HepG2 (cell line): Measurements from ENCODE around the gene HMGN1. TPM values are rescaled to one million over a fixed set of nuclear protein-coding genes. Genes with fewer than 3 reads are reported as not detected.

ENCODE experiments used
- CTCF ChIP-seq: sonication (generic); formaldehyde crosslinking; IDR thresholded peaks from 2 replicates; pipeline ENCODE4 v1.5.0; 2020; ENCODE audit warnings: mild to moderate bottlenecking, missing genetic modification reagents, moderate library complexity
- HDAC1 ChIP-seq: sonication (generic); formaldehyde crosslinking; IDR thresholded peaks from 2 replicates; pipeline ENCODE4 v1.5.1; 2020; ENCODE audit warnings: mild to moderate bottlenecking, missing genetic modification reagents
- KAT2B ChIP-seq: fragments of 150-350 bp; IDR thresholded peaks from 2 replicates; pipeline ENCODE4 v1.6.1; 2014; ENCODE audit warnings: low read depth, low read length, borderline replicate concordance
- MTERF4 ChIP-seq: sonication (generic); formaldehyde crosslinking; IDR thresholded peaks from 2 replicates; pipeline ENCODE4 v1.8.0; 2023; ENCODE audit warnings: mild to moderate bottlenecking, missing genetic modification reagents
- NFE2 ChIP-seq: sonication (generic); formaldehyde crosslinking; IDR thresholded peaks from 2 replicates; pipeline ENCODE4 v1.4.0; 2020; ENCODE audit warnings: missing genetic modification reagents
- NFE2L1 ChIP-seq: sonication (generic); formaldehyde crosslinking; IDR thresholded peaks from 2 replicates; pipeline ENCODE4 v1.4.0; 2020; ENCODE audit warnings: missing genetic modification reagents, mild to moderate bottlenecking, borderline replicate concordance
- PAX8 ChIP-seq: sonication (generic); formaldehyde crosslinking; IDR thresholded peaks from 2 replicates; pipeline ENCODE4 v1.8.0; 2022; ENCODE audit warnings: mild to moderate bottlenecking, missing genetic modification reagents, borderline replicate concordance
- PCBP1 ChIP-seq: fragments of 200-400 bp; formaldehyde crosslinking; IDR thresholded peaks from 2 replicates; pipeline ENCODE4 v1.6.1; 2017; ENCODE audit warnings: mild to moderate bottlenecking, low read depth, low read length, borderline replicate concordance
- PCBP2 ChIP-seq: fragments of 200-400 bp; formaldehyde crosslinking; optimal IDR thresholded peaks from 2 replicates; pipeline ENCODE3; 2018; ENCODE audit warnings: low read length, low read depth; ENCODE audit not compliant: poor library complexity, severe bottlenecking
- PHF8 ChIP-seq: sonication (generic); formaldehyde crosslinking; IDR thresholded peaks from 2 replicates; pipeline ENCODE4 v1.5.0; 2020; ENCODE audit warnings: missing genetic modification reagents
- PITX1 ChIP-seq: sonication (generic); formaldehyde crosslinking; IDR thresholded peaks from 2 replicates; pipeline ENCODE4 v1.5.1; 2020; ENCODE audit warnings: mild to moderate bottlenecking, missing genetic modification reagents
- PRPF4 ChIP-seq: fragments of 200-400 bp; formaldehyde crosslinking; IDR thresholded peaks from 2 replicates; pipeline ENCODE4 v1.6.1; 2016; ENCODE audit warnings: low read length, low read depth; ENCODE audit not compliant: poor library complexity, severe bottlenecking
- RBAK ChIP-seq: sonication (generic); formaldehyde crosslinking; IDR thresholded peaks from 2 replicates; pipeline ENCODE4 v1.5.1; 2020; ENCODE audit warnings: mild to moderate bottlenecking, missing genetic modification reagents
- SAP130 ChIP-seq: IDR thresholded peaks from 2 replicates; pipeline ENCODE4 v1.6.1; 2016; ENCODE audit warnings: low read depth
- SYNCRIP ChIP-seq: fragments of 200-400 bp; formaldehyde crosslinking; IDR thresholded peaks from 2 replicates; pipeline ENCODE4 v1.6.1; 2018; ENCODE audit warnings: mild to moderate bottlenecking, low read depth, low read length; ENCODE audit not compliant: insufficient read depth
- ZNF12 ChIP-seq: sonication (generic); formaldehyde crosslinking; IDR thresholded peaks from 2 replicates; pipeline ENCODE4 v1.5.0; 2020; ENCODE audit warnings: missing genetic modification reagents
- ZNF142 ChIP-seq: sonication (generic); formaldehyde crosslinking; IDR thresholded peaks from 2 replicates; pipeline ENCODE4 v1.4.0; 2020; ENCODE audit warnings: missing genetic modification reagents
- ZNF260 ChIP-seq: sonication (generic); formaldehyde crosslinking; IDR thresholded peaks from 2 replicates; pipeline ENCODE4 v1.4.0; 2020; ENCODE audit warnings: missing genetic modification reagents, low read depth, mild to moderate bottlenecking, borderline replicate concordance
- ZNF274 ChIP-seq: sonication (generic); formaldehyde crosslinking; IDR thresholded peaks from 2 replicates; pipeline ENCODE4 v1.5.1; 2020; ENCODE audit warnings: mild to moderate bottlenecking, missing genetic modification reagents
- ZNF720 ChIP-seq: sonication (generic); formaldehyde crosslinking; IDR thresholded peaks from 2 replicates; pipeline ENCODE4 v1.4.0; 2020; ENCODE audit warnings: missing genetic modification reagents
- ZNF772 ChIP-seq: sonication (generic); formaldehyde crosslinking; IDR thresholded peaks from 2 replicates; pipeline ENCODE4 v1.5.0; 2020; ENCODE audit warnings: mild to moderate bottlenecking, missing genetic modification reagents
- polyA plus RNA-seq, 8 experiments: library from polyadenylated mRNA; depleted of rRNA in 3 of 8; stranded (reverse) in 7 of 8; unstranded in 1 of 8; fragments of >200 nt; fragmentation: Illumina TruSeq in 4 of 8; extraction: Trizol in 4 of 8; gene quantifications; 2 replicates each; pipeline versions ENCODE4 v1.2.1 to v1.2.3, GENCODE V29; 2011 to 2016; ENCODE audit warnings: low read depth in 4 of 8, missing spikeins in 1 of 8, mixed read lengths in 1 of 8; ENCODE audit not compliant: insufficient read depth in 1 of 8
- total RNA-seq, 5 experiments: library from RNA; depleted of rRNA; stranded (reverse); fragments of >200 nt; fragmentation: Illumina TruSeq; extraction: Trizol; gene quantifications; 2 replicates each; pipeline ENCODE4 v1.2.3, GENCODE V29; 2016; ENCODE audit warnings: low read depth in 1 of 5

The HMGN1 gene
- total and polyA plus RNA-seq, 2 of the 13 experiments (the other 11 are each of a cell fraction or from before 2014, with no cell fraction given): 104 to 286 TPM

GRCh38 chr21:39379986-39380891 lies 31.4 kb upstream of the HMGN1 start (continued):
- TF ChIP-seq MTERF4: no peak
- no peak for TF ChIP-seq CTCF (CRISPR knock-in tag)
- peak; percentile 64 for TF ChIP-seq HDAC1
- TF ChIP-seq ZNF260: no peak
- no peak for TF ChIP-seq ZNF274 (CRISPR knock-in tag)
- TF ChIP-seq ZNF142: no peak
- TF ChIP-seq PRPF4: no peak
- TF ChIP-seq NFE2 (CRISPR knock-in tag): no peak
- no peak for TF ChIP-seq SYNCRIP
- TF ChIP-seq PCBP1: no peak
- TF ChIP-seq RBAK (CRISPR knock-in tag): no peak
- TF ChIP-seq ZNF772 (CRISPR knock-in tag): no peak
- no peak for TF ChIP-seq PCBP2
- no peak for TF ChIP-seq ZNF12 (CRISPR knock-in tag)
- no peak for TF ChIP-seq PITX1 (CRISPR knock-in tag)
- TF ChIP-seq KAT2B: no peak
- no peak for TF ChIP-seq PAX8 (CRISPR knock-in tag)
- peak; percentile 73 for TF ChIP-seq PHF8 (CRISPR knock-in tag)
- no peak for TF ChIP-seq NFE2L1 (CRISPR knock-in tag)
- no peak for TF ChIP-seq ZNF720 (CRISPR knock-in tag)
- peak; percentile 90 for TF ChIP-seq SAP130 (CRISPR knock-in tag)
